ENCODE measurements around the gene ISYNA1. TPM values are rescaled to one million over a fixed set of nuclear protein-coding genes. Genes with fewer than 3 reads are reported as not detected.
A peak's percentile ranks its signal among the peaks of the same experiment; 100 is the strongest.

The ISYNA1 gene
- total and polyA plus RNA-seq, 2 of the 13 experiments (the other 11 are each of a cell fraction or from before 2014, with no cell fraction given): 29.6 to 48.5 TPM

GRCh38 chr19:18418029-18418482 lies 19.9 kb downstream of the ISYNA1 start:
- BruUV-seq (replicated peaks): no TSS peak
- intact Hi-C loops (cut with micrococcal nuclease; ENCODE audit: unreplicated experiment): no loop called here
- peak overlapping the region; percentile 39; the same call in 1 of the 2 replicates for H3K9ac ChIP-seq (ENCODE audit: insufficient read depth, low read depth, low read length)
- POLR2A ChIA-PET: interaction anchor here (0.8 to 3.7 kb wide), 12 partner anchors 8 to 138 kb away, joined by 3 to 25 read pairs (median 4); partner anchors contain the start of genes GDF15, JUND and LSM4
- CTCF ChIA-PET (ENCODE audit: low intra/inter-chr PET ratio, low total read pairs): no interaction called here
- WGBS (ENCODE audit: low lambda C conversion rate): 43% methylated on average over 10 of the region's 30 CpGs
- in situ Hi-C loops (cut with HindIII; ENCODE audit: extremely low pct_ligation_motif_present, low pct_unique_long_range_greater_than_20kb): loop anchor here (10.0 kb wide), 2 partner anchors 143 to 213 kb away; partner anchors contain the start of genes IQCN and RAB3A
- H3K9me3 ChIP-seq (ENCODE audit: low read length): no peaks in the 10 kb centered on the region
- no peak for ATAC-seq
- H3K27me3 ChIP-seq (ENCODE audit: control insufficient read depth in 1 of 2, insufficient read depth in 2 of 2, low read length in 2 of 2): no peaks in the 10 kb centered on the region
- no peak overlapping the region for H2AFZ ChIP-seq (ENCODE audit: low read length)
- DNase-seq (ENCODE audit: low spot score): no peak
- TF ChIP-seq FOXA3 (CRISPR knock-in tag; IDR thresholded peaks at IDR 0.05) (0 out of 2 replicates have a peak, but pooled peaks have one; percentile 2), ZNF572 (CRISPR knock-in tag; IDR thresholded peaks at IDR 0.05) (no peak), EED (CRISPR knock-in tag; IDR thresholded peaks at IDR 0.05) (0 out of 2 replicates have a peak, but pooled peaks have one; percentile 37), GTF2F1 (IDR thresholded peaks at IDR 0.05; ENCODE audit: low read length) (no peak), ZNF512B (CRISPR knock-in tag; IDR thresholded peaks at IDR 0.05; ENCODE audit: borderline replicate concordance) (0 out of 2 replicates have a peak, but pooled peaks have one; percentile 8), MNT (IDR thresholded peaks at IDR 0.05) (peak; percentile 82), ZBTB38 (CRISPR knock-in tag; IDR thresholded peaks at IDR 0.05) (peak; percentile 72; the same call in 1 of the 2 replicates)
- H3K36me3 ChIP-seq (replicated peaks in 1 of 2; ENCODE audit: control insufficient read depth in 1 of 2, insufficient read depth in 2 of 2, low read length in 2 of 2): 0 out of 5 replicates have a peak, but pooled peaks cover 0 to 3% of the 10 kb centered on the region in 2 experiments
- peaks cover 25% of the 10 kb centered on the region for H3K79me2 ChIP-seq (ENCODE audit: insufficient read depth, low read length)
- peak overlapping the region; percentile 85 for H3K4me2 ChIP-seq (ENCODE audit: low read depth, low read length)
- no peak for FAIRE-seq
- H4K20me1 ChIP-seq (ENCODE audit: insufficient read depth, low read length): peaks cover 7% of the 10 kb centered on the region; the same call in 1 of the 2 replicates
- H3K27ac ChIP-seq (ENCODE audit: extremely low read length, insufficient read depth, low read length): no peak overlapping the region
- peak overlapping the region; percentile 42 to 78 (median 54) for H3K4me3 ChIP-seq (replicated peaks in 1 of 3; ENCODE audit: insufficient read depth in 1 of 3, low read depth in 2 of 3, low read length in 3 of 3)
- H3K4me1 ChIP-seq (ENCODE audit: insufficient read depth, low read length): peaks cover 69% of the 10 kb centered on the region
